ENCODE results near the gene SMARCC2.

SMARCC2 gene

DNA sequence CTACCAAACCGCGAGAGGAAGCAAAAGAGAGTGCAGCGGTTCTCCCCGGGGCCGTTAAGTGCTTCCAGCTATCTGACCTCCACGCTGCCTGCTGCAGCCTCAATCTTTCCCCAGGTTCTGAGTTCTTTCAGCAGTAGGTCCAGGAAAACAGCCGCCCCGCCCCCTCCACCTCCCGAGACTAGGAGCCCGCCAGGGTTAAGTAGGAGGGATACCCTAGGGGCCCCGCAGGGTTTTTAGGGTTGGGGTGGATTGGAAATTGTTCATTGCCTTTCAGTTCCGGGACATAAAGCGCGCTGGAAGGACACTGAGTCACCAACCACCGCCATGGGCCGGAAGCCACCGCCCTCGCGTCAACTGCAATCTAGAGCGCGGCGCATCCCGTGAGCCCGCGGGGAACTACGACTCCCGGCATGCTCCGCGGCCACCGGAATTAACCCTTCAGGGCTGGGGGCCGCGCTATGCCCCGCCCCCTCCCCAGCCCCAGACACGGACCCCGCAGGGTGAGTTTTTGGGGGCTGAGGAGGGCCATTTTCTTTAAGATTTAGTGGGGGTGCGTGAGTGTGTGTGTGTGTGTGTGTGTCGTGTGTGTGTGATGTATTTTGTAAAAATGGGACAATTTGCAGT, 37.0 kb downstream of the SMARCC2 start, which contains the start of gene MYL6B:
MYL6B (plus strand) TSS at position 456 of the 624 bp plus-strand sequence. CDS start 1,332 bp downstream, outside the sequence.
- DNase-seq (ENCODE audit: low spot score), result peak; percentile 92

DNA sequence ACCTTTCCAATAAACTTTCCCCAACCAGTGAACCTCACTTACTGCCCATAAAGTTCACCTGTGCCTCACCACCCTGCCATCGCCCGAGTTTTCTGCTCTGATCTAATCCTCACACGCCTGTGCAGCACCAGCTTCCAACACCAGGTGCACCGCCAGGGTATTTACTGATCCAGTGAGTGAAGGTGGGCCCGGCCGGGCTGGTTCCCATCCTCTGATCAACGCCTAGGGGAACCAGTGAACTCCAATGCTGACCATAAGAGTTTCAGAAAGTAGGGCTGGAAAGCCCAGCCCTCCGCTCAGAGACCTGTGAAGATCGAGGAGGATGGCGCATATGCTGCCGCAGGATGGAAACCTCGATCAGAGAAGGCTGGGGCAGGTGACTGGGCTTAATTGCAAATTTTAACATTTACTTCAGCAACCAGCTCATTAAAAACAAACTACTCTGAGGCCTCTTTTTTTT, 37.6 kb downstream of the SMARCC2 start:
- no peak for DNase-seq (ENCODE audit: low spot score)

- no peak for DNase-seq (ENCODE audit: low spot score)
These were observed 38.7 kb downstream of the SMARCC2 start for GRCh38 chr12:56150563-56150962.

DNA sequence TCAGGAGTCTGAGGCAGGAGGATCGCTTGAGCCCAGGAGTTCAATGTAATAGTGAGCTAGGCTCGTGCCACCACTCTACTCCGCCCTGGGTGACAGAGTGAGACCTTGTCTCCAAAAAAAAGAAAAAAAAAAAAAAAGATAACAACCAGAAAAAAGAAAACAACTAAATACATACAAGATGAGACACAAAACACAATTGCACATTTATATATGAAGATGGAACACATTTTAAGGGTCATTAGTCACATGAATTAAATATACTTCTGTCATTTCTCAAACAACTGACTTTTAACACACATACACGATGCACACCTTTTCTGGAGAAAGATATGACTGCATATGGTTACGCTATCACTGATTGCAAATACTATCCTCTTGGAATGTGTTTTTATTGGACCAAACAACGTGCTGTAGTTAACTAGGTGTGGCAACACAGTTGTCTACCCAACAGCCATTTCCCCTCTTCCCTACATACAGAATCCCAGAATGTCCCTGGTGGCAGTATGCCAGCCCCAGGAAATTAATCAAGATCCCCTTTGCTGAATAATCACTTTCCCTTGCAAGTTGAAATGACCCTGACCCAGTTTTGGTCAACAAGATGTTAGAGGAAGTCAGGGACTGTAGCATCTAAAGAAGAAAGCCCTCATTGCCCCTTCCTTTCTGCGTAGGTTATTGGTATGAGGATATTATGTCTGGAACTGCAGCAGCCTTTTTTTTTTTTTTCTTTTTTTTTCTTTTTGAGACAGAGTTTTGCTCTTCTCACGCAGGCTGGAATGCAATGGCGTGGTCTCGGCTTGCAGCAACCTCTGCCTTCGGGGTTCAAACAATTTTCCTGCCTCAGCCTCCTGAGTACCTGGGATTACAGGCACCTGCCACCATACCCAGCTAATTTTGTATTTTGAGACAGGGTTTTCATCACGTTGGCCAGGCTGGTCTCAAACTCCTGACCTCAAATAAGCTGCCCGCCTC, 42.5 kb downstream of the SMARCC2 start:
- DNase-seq (ENCODE audit: low spot score), result no peak

DNA sequence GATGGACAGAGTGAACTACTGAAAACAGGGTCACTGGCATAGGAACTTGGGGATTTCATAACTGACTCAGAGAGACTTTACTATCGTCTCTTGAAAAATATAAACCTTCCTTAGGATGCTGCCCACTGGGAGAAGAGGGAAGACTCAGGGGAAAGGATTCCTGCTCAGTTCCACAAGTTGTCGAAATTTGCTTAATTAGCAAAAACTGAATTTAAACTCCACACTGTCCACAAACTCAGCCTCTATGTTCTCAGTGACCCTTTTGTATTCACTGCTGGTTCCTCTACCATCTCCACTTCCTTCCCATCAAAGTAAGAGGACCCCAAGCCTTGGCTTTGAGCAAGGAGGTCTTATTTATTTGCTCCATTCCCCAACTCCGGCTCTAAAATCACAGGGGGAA, 44.1 kb downstream of the SMARCC2 start:
- DNase-seq (ENCODE audit: low spot score), result no peak

- no peak for DNase-seq (ENCODE audit: low spot score)
These were observed 45.4 kb downstream of the SMARCC2 start for GRCh38 chr12:56143870-56144269.

DNA sequence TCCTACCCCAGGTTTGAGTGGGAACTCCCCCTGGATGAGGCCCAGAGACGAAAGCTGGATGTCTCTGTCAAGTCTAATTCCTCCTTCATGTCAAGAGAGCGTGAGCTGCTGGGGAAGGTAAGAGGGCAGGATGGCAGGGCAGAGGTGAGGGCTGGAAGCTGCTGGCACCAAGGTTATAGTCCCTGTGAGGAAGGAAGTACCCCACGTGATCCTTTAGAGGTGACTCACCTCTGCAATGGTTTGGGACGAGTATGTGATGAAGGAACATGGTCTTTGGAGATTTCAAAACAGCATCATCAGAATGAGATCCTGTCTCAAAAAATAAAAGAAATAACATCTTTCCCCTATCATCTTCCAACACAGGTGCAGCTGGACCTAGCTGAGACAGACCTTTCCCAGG, 46.1 kb downstream of the SMARCC2 start:
- no peak for DNase-seq (ENCODE audit: low spot score)

- DNase-seq (ENCODE audit: low spot score), result no peak
These were observed 47.1 kb downstream of the SMARCC2 start for GRCh38 chr12:56141946-56142784.

GRCh38 chr12:56137853-56138571, 51.3 kb downstream of the SMARCC2 start:
- DNase-seq (ENCODE audit: low spot score), result no peak

GRCh38 chr12:56134897-56135296, 54.4 kb downstream of the SMARCC2 start:
- DNase-seq (ENCODE audit: low spot score), result no peak

GRCh38 chr12:56130876-56131275, 58.4 kb downstream of the SMARCC2 start:
- DNase-seq (ENCODE audit: low spot score), result no peak

- DNase-seq (ENCODE audit: low spot score), result no peak
These were observed 59.3 kb downstream of the SMARCC2 start for GRCh38 chr12:56129942-56130495.

DNA sequence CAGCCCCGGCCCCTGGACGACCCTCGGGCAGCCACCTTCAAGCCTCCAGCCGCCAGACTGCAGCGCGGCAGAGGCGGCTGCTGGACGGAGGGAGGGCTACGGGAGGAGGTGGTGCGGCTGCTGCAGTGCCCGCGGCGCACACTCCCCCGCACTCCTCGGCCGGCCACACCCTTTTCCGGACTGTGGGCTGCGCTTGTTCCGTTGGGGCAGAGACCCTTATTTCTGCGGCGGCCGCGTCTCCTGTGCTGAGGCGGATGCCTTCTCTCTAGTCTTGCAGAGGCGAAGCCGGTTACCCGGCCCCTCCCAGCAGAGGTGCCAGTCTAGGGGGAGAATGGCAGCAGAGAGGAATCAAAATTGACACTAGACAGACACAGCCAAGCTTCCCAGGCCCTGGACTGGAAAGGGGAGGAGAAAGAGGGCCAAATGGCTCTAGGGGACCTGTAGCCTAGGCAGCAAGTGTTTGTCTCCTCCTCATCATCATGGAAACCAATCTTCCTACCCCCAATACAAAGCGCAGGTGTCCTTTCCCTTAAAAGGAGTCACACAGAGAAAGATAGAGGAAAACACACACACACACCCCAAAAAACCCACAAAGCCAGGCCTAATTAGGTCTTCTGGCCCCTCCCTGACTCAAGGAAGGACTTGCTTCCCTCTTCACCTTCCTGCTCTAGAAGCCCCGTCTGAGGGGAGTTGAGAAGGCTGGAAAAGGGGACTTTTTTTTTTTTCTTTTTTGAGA, 59.9 kb downstream of the SMARCC2 start:
- peak; percentile 57 for DNase-seq (ENCODE audit: low spot score)

GRCh38 chr12:56128670-56129205, 60.5 kb downstream of the SMARCC2 start:
- DNase-seq (ENCODE audit: low spot score), result peak; percentile 44

- peak; percentile 98 for DNase-seq (ENCODE audit: low spot score)
These were observed 61.2 kb downstream of the SMARCC2 start, which contains the start of gene ESYT1 for GRCh38 chr12:56127888-56128669. TSS of gene ESYT1 (plus strand) at chr12:56128267. CDS start at chr12:56128320, 53 bp downstream.

GRCh38 chr12:56127485-56127887, 61.8 kb downstream of the SMARCC2 start:
- DNase-seq (ENCODE audit: low spot score), result no peak

DNA sequence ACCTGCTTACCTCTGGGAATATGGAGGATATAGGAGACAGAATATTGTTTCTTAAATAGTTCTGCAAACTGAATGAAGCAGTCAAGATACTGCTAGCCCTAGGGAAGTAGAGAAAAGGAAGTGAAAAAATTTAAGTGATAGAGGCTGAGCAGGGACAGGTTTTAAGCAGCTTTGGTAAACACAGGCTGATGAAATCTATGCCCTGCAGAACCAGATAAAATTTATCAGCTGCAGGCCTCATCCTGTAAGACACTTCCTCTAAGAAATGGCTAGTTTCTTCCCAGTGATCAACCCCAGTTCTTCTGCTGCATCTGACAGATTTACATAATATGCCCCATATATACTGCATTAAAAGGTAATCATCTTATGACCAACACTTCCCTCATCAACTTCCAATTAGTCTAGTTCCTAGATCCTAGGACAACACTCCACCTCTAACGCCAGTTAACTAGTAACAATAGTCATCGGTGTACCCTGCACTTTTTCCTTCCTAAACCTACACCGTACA, 62.5 kb downstream of the SMARCC2 start:
- DNase-seq (ENCODE audit: low spot score), result no peak

- DNase-seq (ENCODE audit: low spot score), result no peak
These were observed 65.2 kb downstream of the SMARCC2 start for GRCh38 chr12:56124133-56124532.

- DNase-seq (ENCODE audit: low spot score), result no peak
These were observed 66.6 kb downstream of the SMARCC2 start for GRCh38 chr12:56122637-56123036.

Data from AG08396 (cell line).